HUES6 (cell line): ENCODE measurements around the gene UBALD2.

ENCODE experiments used
- H3K27ac ChIP-seq: 2 replicates; pipeline ENCODE4 v1.7.0; 2013; ENCODE audit warnings: low read depth, mild to moderate bottlenecking, low read length, inconsistent platforms
- H3K27me3 ChIP-seq: 2 replicates; pipeline ENCODE4 v1.6.1; 2013; ENCODE audit warnings: low read length; ENCODE audit not compliant: control insufficient read depth, insufficient read depth
- H3K36me3 ChIP-seq: 2 replicates; pipeline ENCODE4 v1.6.1; 2013; ENCODE audit warnings: low read length; ENCODE audit not compliant: control insufficient read depth, insufficient read depth
- H3K4me1 ChIP-seq: 2 replicates; pipeline ENCODE4 v1.6.1; 2013; ENCODE audit warnings: low read length; ENCODE audit not compliant: control insufficient read depth, insufficient read depth
- H3K4me3 ChIP-seq: 2 replicates; pipeline ENCODE4 v1.5.1; 2013; ENCODE audit warnings: low read depth, low read length
- H3K9ac ChIP-seq: one replicate; pipeline ENCODE4 v1.6.1; 2013; ENCODE audit warnings: mild to moderate bottlenecking, low read length
- H3K9me3 ChIP-seq: 2 replicates; pipeline ENCODE4 v1.6.1; 2013; ENCODE audit warnings: low read depth, low read length; ENCODE audit not compliant: control insufficient read depth, insufficient read depth

The UBALD2 gene

GRCh38 chr17:76307966-76308338 is 42.8 kb downstream of the UBALD2 start, which contains the start of gene QRICH2:
Gene QRICH2, minus strand, starts transcription at chr17:76308276. Its CDS starts 278 bp downstream, at chr17:76307998.
- H3K36me3 ChIP-seq = peaks cover 22% of the 10 kb centered on the region
- H3K27ac ChIP-seq = no peak within 1 kb of the TSS
- H3K4me3 ChIP-seq = no peak within 1 kb of the TSS
- H3K9ac ChIP-seq = no peak within 1 kb of the TSS
- H3K9me3 ChIP-seq = no peaks in the 10 kb centered on the region
- no peaks in the 10 kb centered on the region for H3K4me1 ChIP-seq
- no peaks in the 10 kb centered on the region for H3K27me3 ChIP-seq

DNA sequence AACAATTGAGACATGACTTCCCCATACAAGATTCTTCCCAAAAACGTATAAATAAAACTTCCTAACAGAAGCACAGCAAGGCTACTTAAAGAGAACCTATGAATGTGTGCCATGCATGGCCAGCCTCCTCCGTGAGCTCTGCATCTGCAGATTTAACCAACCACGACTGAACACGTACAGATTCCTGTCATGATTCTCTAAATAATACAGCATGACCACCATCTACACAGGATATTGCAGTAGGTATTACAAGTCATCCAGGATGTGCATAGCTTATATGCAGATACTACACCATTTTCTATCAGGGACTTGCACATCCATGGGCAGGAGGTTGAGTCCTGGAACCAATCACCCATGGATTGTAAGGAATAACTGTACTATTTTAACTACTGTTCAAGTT is 44.3 kb downstream of the UBALD2 start:
- H3K4me3 ChIP-seq = no peak overlapping the region
- peaks cover 30% of the 10 kb centered on the region for H3K36me3 ChIP-seq
- H3K4me1 ChIP-seq = no peaks in the 10 kb centered on the region
- H3K27me3 ChIP-seq = no peaks in the 10 kb centered on the region
- no peaks in the 10 kb centered on the region for H3K9me3 ChIP-seq
- no peak overlapping the region for H3K9ac ChIP-seq
- H3K27ac ChIP-seq = no peak overlapping the region

GRCh38 chr17:76312735-76313134 is 47.6 kb downstream of the UBALD2 start:
- H3K27me3 ChIP-seq = no peaks in the 10 kb centered on the region
- peaks cover 28% of the 10 kb centered on the region for H3K36me3 ChIP-seq
- H3K4me1 ChIP-seq = no peaks in the 10 kb centered on the region
- no peak overlapping the region for H3K9ac ChIP-seq
- H3K9me3 ChIP-seq = no peaks in the 10 kb centered on the region
- no peak overlapping the region for H3K4me3 ChIP-seq
- no peak overlapping the region for H3K27ac ChIP-seq

- Histone ChIP-seq H3K36me3 (peaks cover 33% of the 10 kb centered on the region), H3K4me1 (no peaks in the 10 kb centered on the region), H3K9ac (no peak overlapping the region), H3K9me3 (no peaks in the 10 kb centered on the region), H3K27ac (no peak overlapping the region), H3K4me3 (no peak overlapping the region), H3K27me3 (no peaks in the 10 kb centered on the region)
These were observed 49.5 kb downstream of the UBALD2 start for GRCh38 chr17:76314392-76315227.

- Histone ChIP-seq H3K36me3 (peaks cover 36% of the 10 kb centered on the region), H3K9me3 (no peaks in the 10 kb centered on the region)
These were observed 52.4 kb downstream of the UBALD2 start for GRCh38 chr17:76317535-76317934.

GRCh38 chr17:76318586-76318985 is 53.4 kb downstream of the UBALD2 start:
- Histone ChIP-seq H3K36me3 (peaks cover 35% of the 10 kb centered on the region), H3K4me1 (no peaks in the 10 kb centered on the region), H3K27me3 (no peaks in the 10 kb centered on the region), H3K9ac (no peak overlapping the region), H3K4me3 (no peak overlapping the region), H3K9me3 (no peaks in the 10 kb centered on the region), H3K27ac (no peak overlapping the region)

More at GRCh38 chr17:76317535-76317934, 52.4 kb downstream of the UBALD2 start:
- Histone ChIP-seq H3K4me3 (no peak overlapping the region), H3K27me3 (no peaks in the 10 kb centered on the region), H3K4me1 (no peaks in the 10 kb centered on the region), H3K9ac (no peak overlapping the region), H3K27ac (no peak overlapping the region)
